Calu3 (cell line): ENCODE data around the gene PPP1R36. TPM values are rescaled to one million over a fixed set of nuclear protein-coding genes. Genes with fewer than 3 reads are reported as not detected.

Experiments
- BruUV-seq: library from RNA; stranded (reverse); fragments of 400-500 nt; replicated peaks from 2 replicates; lab custom pipeline; 2021; lab: Mats Ljungman, UMichigan
- CTCF ChIA-PET: fragments of 300-600 bp; sonication (Branson Sonifier 250); formaldehyde crosslinking; loops from one replicate; lab custom pipeline; 2022; ENCODE audit warnings: antibody characterized with exemption; lab: Charles Lee
- DNase-seq: peaks from one replicate; pipeline ENCODE4 v3.0.0; 2022
- H3K27ac Mint-ChIP-seq: one replicate; pipeline ENCODE4 v1.8.0; 2022; ENCODE audit warnings: mixed read lengths; ENCODE audit not compliant: unreplicated experiment
- H3K27me3 Mint-ChIP-seq: one replicate; pipeline ENCODE4 v1.8.0; 2022; ENCODE audit warnings: mixed read lengths; ENCODE audit not compliant: unreplicated experiment
- H3K36me3 Mint-ChIP-seq: one replicate; pipeline ENCODE4 v1.8.0; 2022; ENCODE audit warnings: mild to moderate bottlenecking, moderate library complexity, mixed read lengths; ENCODE audit not compliant: insufficient read depth, unreplicated experiment
- H3K4me1 Mint-ChIP-seq: one replicate; pipeline ENCODE4 v1.8.0; 2022; ENCODE audit warnings: mild to moderate bottlenecking, low read depth, mixed read lengths; ENCODE audit not compliant: unreplicated experiment
- H3K4me3 Mint-ChIP-seq: one replicate; pipeline ENCODE4 v1.8.0; 2022; ENCODE audit warnings: mild to moderate bottlenecking, low read depth, moderate library complexity, mixed read lengths; ENCODE audit not compliant: unreplicated experiment
- H3K9me3 Mint-ChIP-seq: one replicate; pipeline ENCODE4 v1.8.0; 2022; ENCODE audit warnings: low read depth, mixed read lengths; ENCODE audit not compliant: unreplicated experiment
- intact Hi-C: fragments of 100-400 bp; cut with micrococcal nuclease; formaldehyde crosslinking; loops from one replicate; pipeline ENCODE4 v1.10.0; 2022; ENCODE audit not compliant: unreplicated experiment
- total RNA-seq: library from RNA; stranded (reverse); gene quantifications from 2 replicates; pipeline ENCODE4 v1.2.3, GENCODE V29; 2022
- TF ChIP-seq, protein P1 (sequence below): fragments of 200-600 bp; IDR thresholded peaks from one replicate; pipeline ENCODE4 v1.8.0; 2022; ENCODE audit warnings: antibody characterized with exemption; ENCODE audit not compliant: unreplicated experiment

PPP1R36 gene
- total RNA-seq, 1 experiment from 2014 or later, result 0.40 TPM

DNA sequence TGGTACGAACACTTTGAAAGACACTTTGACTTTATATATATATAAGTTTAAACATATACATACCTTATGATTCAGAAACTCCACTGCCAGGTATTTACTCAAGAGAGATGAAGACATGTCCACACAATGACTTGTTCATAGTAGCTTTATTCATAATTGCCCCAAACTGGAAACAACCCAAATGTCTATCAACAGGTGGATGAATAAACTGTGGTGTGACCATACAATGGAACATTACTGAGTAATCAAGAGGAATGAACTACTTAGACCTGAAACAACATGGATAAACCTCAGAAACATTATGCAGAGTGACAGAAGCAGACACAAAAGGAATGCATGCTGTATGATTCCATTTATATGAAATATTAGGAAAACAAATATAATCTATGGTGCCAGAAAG, 71.1 kb downstream of the PPP1R36 start:
- Mint-ChIP-seq H3K27ac (no peak overlapping the region), H3K4me1 (no peaks in the 10 kb centered on the region), H3K9me3 (no peaks in the 10 kb centered on the region), H3K27me3 (no peaks in the 10 kb centered on the region), H3K4me3 (no peak overlapping the region), H3K36me3 (no peaks in the 10 kb centered on the region)
- intact Hi-C loops, result no loop called here
- no TSS peak for BruUV-seq
- CTCF ChIA-PET, result no interaction called here
- no peak for DNase-seq
- TF ChIP-seq, protein P1, sequence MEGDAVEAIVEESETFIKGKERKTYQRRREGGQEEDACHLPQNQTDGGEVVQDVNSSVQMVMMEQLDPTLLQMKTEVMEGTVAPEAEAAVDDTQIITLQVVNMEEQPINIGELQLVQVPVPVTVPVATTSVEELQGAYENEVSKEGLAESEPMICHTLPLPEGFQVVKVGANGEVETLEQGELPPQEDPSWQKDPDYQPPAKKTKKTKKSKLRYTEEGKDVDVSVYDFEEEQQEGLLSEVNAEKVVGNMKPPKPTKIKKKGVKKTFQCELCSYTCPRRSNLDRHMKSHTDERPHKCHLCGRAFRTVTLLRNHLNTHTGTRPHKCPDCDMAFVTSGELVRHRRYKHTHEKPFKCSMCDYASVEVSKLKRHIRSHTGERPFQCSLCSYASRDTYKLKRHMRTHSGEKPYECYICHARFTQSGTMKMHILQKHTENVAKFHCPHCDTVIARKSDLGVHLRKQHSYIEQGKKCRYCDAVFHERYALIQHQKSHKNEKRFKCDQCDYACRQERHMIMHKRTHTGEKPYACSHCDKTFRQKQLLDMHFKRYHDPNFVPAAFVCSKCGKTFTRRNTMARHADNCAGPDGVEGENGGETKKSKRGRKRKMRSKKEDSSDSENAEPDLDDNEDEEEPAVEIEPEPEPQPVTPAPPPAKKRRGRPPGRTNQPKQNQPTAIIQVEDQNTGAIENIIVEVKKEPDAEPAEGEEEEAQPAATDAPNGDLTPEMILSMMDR, result no peak

DNA sequence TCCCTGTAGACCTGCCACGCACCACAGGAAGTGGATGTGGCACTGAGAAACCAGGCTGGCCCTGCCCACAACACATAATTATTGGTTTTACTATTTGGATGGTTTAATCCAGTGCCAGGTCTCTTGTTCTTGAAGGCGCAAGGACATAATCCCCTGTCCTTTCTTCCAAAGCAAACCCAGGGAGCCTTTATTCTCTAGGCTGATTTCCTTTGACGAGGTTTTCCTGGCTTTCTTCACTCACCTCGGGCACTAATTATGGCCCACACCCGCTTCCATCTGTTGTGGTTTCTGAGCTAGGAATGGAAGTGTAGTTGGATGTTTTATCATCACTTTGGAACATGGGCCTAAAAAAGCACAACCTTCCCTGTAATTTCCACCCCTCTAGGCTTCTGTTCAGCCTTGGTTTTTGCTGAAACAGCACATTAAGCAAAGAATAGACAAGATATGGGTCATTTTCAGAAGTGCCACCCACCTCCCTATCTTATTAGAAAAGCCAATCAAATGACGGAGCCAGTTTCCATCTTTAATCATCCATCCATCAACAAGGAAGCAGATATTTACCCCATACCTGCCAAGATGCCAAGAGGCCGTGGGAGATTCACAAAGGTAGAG, 73.9 kb downstream of the PPP1R36 start:
- no TSS peak for BruUV-seq
- intact Hi-C loops, result no loop called here
- no peak for DNase-seq
- Mint-ChIP-seq H3K27me3 (no peaks in the 10 kb centered on the region), H3K4me3 (no peak overlapping the region), H3K27ac (no peak overlapping the region), H3K36me3 (no peaks in the 10 kb centered on the region), H3K4me1 (no peaks in the 10 kb centered on the region), H3K9me3 (no peaks in the 10 kb centered on the region)
- CTCF ChIA-PET, result no interaction called here
- TF ChIP-seq, protein P1, result no peak

DNA sequence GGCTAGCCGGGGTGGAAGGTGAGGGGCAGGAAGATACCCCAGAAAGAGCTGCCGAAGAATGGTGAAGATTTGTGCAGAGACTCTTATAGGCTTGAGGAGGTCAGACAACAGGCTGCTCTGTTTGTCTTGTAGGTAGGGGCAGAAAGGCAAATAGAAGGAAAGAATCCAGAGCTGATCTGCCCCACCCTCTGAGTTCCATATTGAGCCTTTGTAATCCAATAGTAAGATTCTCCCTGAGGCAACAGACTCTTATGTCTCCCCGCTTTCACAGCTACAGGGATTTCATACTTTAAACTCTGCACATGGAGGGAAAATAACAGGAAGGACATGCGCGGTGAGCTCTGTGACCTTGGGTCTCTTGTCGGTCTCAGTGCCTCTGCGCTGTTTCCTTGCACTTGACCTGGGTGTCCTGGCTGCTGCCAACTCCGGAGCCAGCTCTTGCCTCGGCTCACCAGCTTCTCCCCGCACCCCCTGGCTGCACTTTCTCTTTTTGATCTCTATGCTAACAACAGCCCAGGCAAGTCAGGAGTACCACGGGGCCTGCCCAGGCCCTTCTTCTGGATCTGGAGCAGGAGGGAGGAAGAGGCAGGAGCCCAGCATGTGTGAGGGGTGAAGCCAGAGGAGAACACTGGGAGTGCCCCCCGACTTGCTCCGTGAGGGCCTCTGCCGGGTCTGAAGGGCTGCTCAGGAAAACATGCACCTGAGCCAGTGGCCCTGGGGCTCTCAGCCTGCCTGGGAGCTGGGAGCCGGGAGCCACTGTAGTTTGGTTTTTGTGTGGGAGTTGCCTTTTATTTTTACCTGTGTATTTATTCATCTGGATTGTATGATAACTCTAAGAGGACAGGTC, 75.8 kb downstream of the PPP1R36 start:
- CTCF ChIA-PET, result interaction anchor here (0.7 to 1.3 kb wide), 2 partner anchors 82 to 254 kb away, joined by 4 to 5 read pairs; partner anchors contain the start of gene SPTB
- Mint-ChIP-seq H3K36me3 (no peaks in the 10 kb centered on the region), H3K9me3 (no peaks in the 10 kb centered on the region), H3K4me3 (no peak overlapping the region), H3K4me1 (no peaks in the 10 kb centered on the region), H3K27me3 (no peaks in the 10 kb centered on the region), H3K27ac (no peak overlapping the region)
- no TSS peak for BruUV-seq
- TF ChIP-seq, protein P1, result no peak
- DNase-seq, result no peak
- intact Hi-C loops, result no loop called here

DNA sequence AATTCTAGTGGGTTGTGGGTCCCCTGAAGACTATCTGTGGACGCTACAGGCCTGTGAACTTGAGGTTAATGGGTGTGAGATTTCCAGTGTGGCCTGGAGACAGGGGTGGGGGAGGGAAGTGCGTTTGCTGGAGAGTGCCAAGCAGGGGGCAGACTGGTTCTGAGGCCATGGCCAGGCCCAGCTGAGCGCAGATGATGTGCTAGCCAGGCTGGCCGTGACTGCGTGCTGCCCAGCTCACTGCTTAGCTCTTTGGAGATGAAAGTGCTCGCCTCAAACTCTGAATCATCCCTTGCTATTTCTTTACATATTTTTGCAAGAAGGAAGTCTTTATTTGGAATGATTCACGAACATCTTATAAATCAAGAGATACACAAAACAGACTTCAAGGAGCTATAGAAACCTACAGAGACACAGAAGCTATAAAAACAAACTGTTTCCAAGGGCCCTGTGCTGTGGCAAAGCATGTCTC, 79.2 kb downstream of the PPP1R36 start:
- BruUV-seq, result no TSS peak
- no peaks in the 10 kb centered on the region for H3K4me1 Mint-ChIP-seq
- CTCF ChIA-PET, result interaction anchor here (1.0 kb wide), 1 partner anchor 10 kb away, joined by 3 read pairs; no protein-coding TSS in a partner anchor
- no peak overlapping the region for H3K4me3 Mint-ChIP-seq
- H3K9me3 Mint-ChIP-seq, result no peaks in the 10 kb centered on the region
- TF ChIP-seq, protein P1, result no peak
- no peaks in the 10 kb centered on the region for H3K27me3 Mint-ChIP-seq
- DNase-seq, result no peak
- no peak overlapping the region for H3K27ac Mint-ChIP-seq
- intact Hi-C loops, result no loop called here
- no peaks in the 10 kb centered on the region for H3K36me3 Mint-ChIP-seq
